CD8-positive, alpha-beta memory T cell (primary cell): Measurements from ENCODE around the gene EPHA3. TPM values are rescaled to one million over a fixed set of nuclear protein-coding genes. Genes with fewer than 3 reads are reported as not detected.

Source experiments
- CTCF ChIA-PET: fragments of 350-600 bp; sonication (Branson Sonifier 250); formaldehyde crosslinking; loops from one replicate; lab custom pipeline; 2021; ENCODE audit warnings: antibody characterized with exemption; lab: Charles Lee
- POLR2A ChIA-PET: fragments of 350-600 bp; sonication (Branson Sonifier 250); formaldehyde crosslinking; loops from one replicate; lab custom pipeline; 2021; ENCODE audit warnings: antibody characterized with exemption; lab: Charles Lee
- DNase-seq, 5 donors: peaks; one replicate each; pipeline versions ENCODE4 v3.0.0 to v3.0.0-alpha.2; 2020 to 2022; ENCODE audit warnings: mixed read lengths in 1 of 5
- H3K27ac ChIP-seq: one replicate; pipeline ENCODE4 v1.7.0; 2013; ENCODE audit warnings: low read depth, mild to moderate bottlenecking, low read length, moderate library complexity
- H3K27me3 ChIP-seq: 2 replicates; pipeline ENCODE4 v1.7.0; 2013; ENCODE audit warnings: low read length, mild to moderate bottlenecking; ENCODE audit not compliant: insufficient read depth, poor library complexity, severe bottlenecking
- H3K36me3 ChIP-seq: 2 replicates; pipeline ENCODE4 v1.7.0; 2013; ENCODE audit warnings: mild to moderate bottlenecking, low read length, moderate library complexity; ENCODE audit not compliant: insufficient read depth
- H3K4me1 ChIP-seq: 2 replicates; pipeline ENCODE4 v1.7.0; 2013; ENCODE audit warnings: mild to moderate bottlenecking, low read length, moderate library complexity; ENCODE audit not compliant: insufficient read depth
- H3K4me3 ChIP-seq: 2 replicates; pipeline ENCODE4 v1.7.0; 2013; ENCODE audit warnings: mild to moderate bottlenecking, low read length
- H3K9me3 ChIP-seq: 2 replicates; pipeline ENCODE4 v1.7.0; 2013; ENCODE audit warnings: mild to moderate bottlenecking, low read length
- H3K27ac Mint-ChIP-seq, 8 donors: one replicate each; pipeline ENCODE4 v1.8.0; 2020 to 2021; ENCODE audit warnings: mixed read lengths in 8 of 8, mild to moderate bottlenecking in 6 of 8, inconsistent platforms in 3 of 8, moderate library complexity in 3 of 8
- H3K27me3 Mint-ChIP-seq, 2 donors: one replicate each; pipeline ENCODE4 v1.8.0; 2020 to 2021; ENCODE audit warnings: mixed read lengths in 2 of 2, mild to moderate bottlenecking in 1 of 2, moderate library complexity in 1 of 2
- H3K36me3 Mint-ChIP-seq, 3 donors: one replicate each; pipeline ENCODE4 v1.8.0; 2020 to 2021; ENCODE audit warnings: mixed read lengths in 3 of 3, inconsistent platforms in 1 of 3, mild to moderate bottlenecking in 1 of 3
- H3K4me1 Mint-ChIP-seq, 3 donors: one replicate each; pipeline ENCODE4 v1.8.0; 2020 to 2021; ENCODE audit warnings: mixed read lengths in 3 of 3, inconsistent platforms in 1 of 3, mild to moderate bottlenecking in 1 of 3
- H3K4me3 Mint-ChIP-seq, 7 donors: one replicate each; pipeline ENCODE4 v1.8.0; 2020 to 2021; ENCODE audit warnings: mixed read lengths in 7 of 7, mild to moderate bottlenecking in 6 of 7, moderate library complexity in 4 of 7, inconsistent platforms in 2 of 7
- H3K9me3 Mint-ChIP-seq, 5 donors: one replicate each; pipeline ENCODE4 v1.8.0; 2020 to 2022; ENCODE audit warnings: mixed read lengths in 5 of 5, mild to moderate bottlenecking in 3 of 5, moderate library complexity in 2 of 5, inconsistent platforms in 1 of 5
- polyA plus RNA-seq: library from polyadenylated mRNA; unstranded; fragments of 300-500 nt; fragmentation: Illumina TruSeq; gene quantifications from one replicate; pipeline ENCODE4 v1.2.3, GENCODE V29; 2021
- total RNA-seq, 2 experiments: library from RNA; stranded (reverse); gene quantifications; one replicate each; pipeline ENCODE4 v1.2.3, GENCODE V29; 2021

The EPHA3 gene
- total and polyA plus RNA-seq, 3 experiments from 2014 or later: not detected

DNA sequence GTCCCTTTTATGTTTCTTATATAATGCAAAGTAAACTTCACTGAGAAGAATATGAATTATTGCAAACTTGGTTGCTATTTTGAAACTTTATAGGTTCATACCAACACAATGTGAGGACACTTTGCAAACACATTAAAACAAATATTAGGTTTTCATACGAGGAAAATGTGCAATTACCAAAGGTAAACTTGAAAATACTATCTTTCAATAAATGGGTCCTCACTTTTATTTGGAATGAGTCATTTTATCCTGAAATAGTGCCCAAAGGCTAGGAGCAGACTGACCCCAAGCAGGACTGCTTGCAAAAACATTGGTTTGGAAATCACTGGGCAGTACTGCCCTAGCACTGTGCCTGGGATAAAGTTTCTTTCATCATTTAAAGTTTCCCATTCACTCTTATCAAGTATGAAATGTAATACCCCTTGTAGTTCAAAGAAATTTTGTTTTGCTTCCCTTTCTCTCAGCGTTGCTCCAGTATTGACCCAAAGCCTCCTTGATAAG is 396.5 kb downstream of the EPHA3 start:
- H3K36me3 ChIP-seq: no peaks in the 10 kb centered on the region
- H3K4me1 ChIP-seq: no peaks in the 10 kb centered on the region
- CTCF ChIA-PET: no interaction called here
- no peak overlapping the region for H3K27ac Mint-ChIP-seq
- H3K4me3 Mint-ChIP-seq: no peak overlapping the region
- POLR2A ChIA-PET: no interaction called here
- H3K4me3 ChIP-seq: no peak overlapping the region
- H3K27ac ChIP-seq: no peak overlapping the region
- H3K9me3 Mint-ChIP-seq: peaks cover 3 to 25% (median 16%) of the 10 kb centered on the region in 5 donors
- H3K27me3 ChIP-seq: no peaks in the 10 kb centered on the region
- H3K27me3 Mint-ChIP-seq: no peaks in the 10 kb centered on the region
- H3K4me1 Mint-ChIP-seq: no peaks in the 10 kb centered on the region
- no peaks in the 10 kb centered on the region for H3K36me3 Mint-ChIP-seq
- H3K9me3 ChIP-seq: no peaks in the 10 kb centered on the region
- DNase-seq: no peak

DNA sequence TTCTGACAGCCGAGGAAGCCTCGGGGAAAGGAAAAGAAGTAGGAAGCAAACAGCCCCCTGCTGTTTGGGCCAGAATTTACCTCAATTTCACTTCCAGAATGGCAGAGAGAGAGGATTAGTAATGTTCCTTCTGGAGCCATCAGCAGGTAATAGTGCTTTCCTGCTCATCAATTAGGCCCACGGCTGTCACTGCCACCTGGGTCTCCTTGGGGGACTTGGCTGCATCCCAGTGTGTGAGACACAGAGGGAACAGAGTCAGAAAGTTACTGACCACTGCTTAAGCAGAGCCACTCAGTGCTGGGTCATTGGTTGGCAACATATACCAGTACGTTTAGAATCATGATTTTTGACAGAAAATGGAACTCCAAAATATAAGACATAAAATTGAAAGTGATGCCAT is 397.0 kb downstream of the EPHA3 start:
- no peak overlapping the region for H3K27ac Mint-ChIP-seq
- H3K27ac ChIP-seq: no peak overlapping the region
- H3K4me3 Mint-ChIP-seq: no peak overlapping the region
- H3K27me3 Mint-ChIP-seq: no peaks in the 10 kb centered on the region
- no peaks in the 10 kb centered on the region for H3K36me3 ChIP-seq
- H3K36me3 Mint-ChIP-seq: no peaks in the 10 kb centered on the region
- H3K9me3 Mint-ChIP-seq: peaks cover 3 to 25% (median 16%) of the 10 kb centered on the region in 5 donors
- H3K4me1 Mint-ChIP-seq: no peaks in the 10 kb centered on the region
- no peak overlapping the region for H3K4me3 ChIP-seq
- H3K4me1 ChIP-seq: no peaks in the 10 kb centered on the region
- no peaks in the 10 kb centered on the region for H3K27me3 ChIP-seq
- POLR2A ChIA-PET: no interaction called here
- CTCF ChIA-PET: no interaction called here
- DNase-seq: no peak
- no peaks in the 10 kb centered on the region for H3K9me3 ChIP-seq

DNA sequence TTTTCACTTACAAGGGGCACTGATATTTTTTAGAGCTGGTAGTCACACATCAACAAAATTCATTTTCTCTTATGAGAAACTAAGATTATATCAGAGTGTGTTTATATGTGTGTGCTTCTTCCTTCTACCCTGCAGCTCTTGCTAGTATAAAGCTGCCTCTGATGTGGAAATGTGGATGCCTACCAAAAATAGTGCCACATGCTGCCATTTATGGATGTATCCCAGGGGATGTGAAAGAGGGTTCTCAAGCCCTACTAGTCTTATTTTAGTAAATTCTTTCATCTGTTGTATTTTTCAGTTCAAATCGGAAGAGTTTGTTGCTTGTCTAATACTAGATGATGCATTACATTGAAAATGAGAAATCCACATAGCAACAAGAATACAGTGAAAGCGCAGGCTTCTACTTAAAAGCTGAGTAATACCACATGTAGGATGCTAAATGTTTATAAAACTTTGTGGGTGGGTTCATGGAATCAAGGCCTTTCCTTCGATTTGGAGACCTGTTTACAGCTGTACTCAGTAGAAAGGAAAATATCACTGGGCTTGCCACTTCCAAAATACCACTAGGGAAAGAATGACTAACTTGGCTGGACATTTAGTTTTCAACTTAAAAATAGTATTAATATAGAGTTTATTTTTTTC is 399.2 kb downstream of the EPHA3 start:
- no peaks in the 10 kb centered on the region for H3K27me3 ChIP-seq
- CTCF ChIA-PET: no interaction called here
- no peak overlapping the region for H3K4me3 ChIP-seq
- no peak overlapping the region for H3K27ac ChIP-seq
- H3K4me1 ChIP-seq: no peaks in the 10 kb centered on the region
- Mint-ChIP-seq H3K4me1 (no peaks in the 10 kb centered on the region), H3K4me3 (no peak overlapping the region), H3K27me3 (no peaks in the 10 kb centered on the region), H3K9me3 (peaks cover under 1 to 26% (median 17%) of the 10 kb centered on the region in 5 donors), H3K27ac (no peak overlapping the region), H3K36me3 (no peaks in the 10 kb centered on the region)
- no peak for DNase-seq
- no peaks in the 10 kb centered on the region for H3K36me3 ChIP-seq
- POLR2A ChIA-PET: no interaction called here
- no peaks in the 10 kb centered on the region for H3K9me3 ChIP-seq

DNA sequence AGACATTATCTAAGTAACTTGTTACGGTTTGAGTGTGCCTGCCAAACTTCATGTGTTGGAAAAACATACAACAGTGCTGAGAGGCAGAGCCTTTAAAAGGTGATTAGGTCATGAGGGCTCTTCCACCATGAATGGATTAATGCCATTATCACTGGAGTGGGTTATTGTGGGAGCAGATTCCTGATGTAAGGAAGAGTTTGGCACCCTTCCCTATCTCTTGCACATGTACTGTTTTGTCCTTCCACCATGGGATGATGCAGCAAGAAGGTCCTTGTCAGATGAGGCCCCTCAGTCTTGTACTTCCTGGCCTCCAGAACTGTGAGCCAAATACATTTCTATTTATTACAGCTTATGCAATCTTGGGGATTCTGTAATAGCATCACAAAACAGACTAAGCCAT is 413.9 kb downstream of the EPHA3 start:
- H3K27ac Mint-ChIP-seq: no peak overlapping the region
- ChIA-PET POLR2A (no interaction called here), CTCF (no interaction called here)
- Histone ChIP-seq H3K27ac (no peak overlapping the region), H3K9me3 (no peaks in the 10 kb centered on the region), H3K4me1 (no peaks in the 10 kb centered on the region), H3K36me3 (no peaks in the 10 kb centered on the region), H3K4me3 (no peak overlapping the region), H3K27me3 (no peaks in the 10 kb centered on the region)
- H3K36me3 Mint-ChIP-seq: no peaks in the 10 kb centered on the region
- peaks cover 0 to 30% (median 9%) of the 10 kb centered on the region in 5 donors for H3K9me3 Mint-ChIP-seq
- no peak overlapping the region for H3K4me3 Mint-ChIP-seq
- no peaks in the 10 kb centered on the region for H3K4me1 Mint-ChIP-seq
- H3K27me3 Mint-ChIP-seq: no peaks in the 10 kb centered on the region
- no peak for DNase-seq

DNA sequence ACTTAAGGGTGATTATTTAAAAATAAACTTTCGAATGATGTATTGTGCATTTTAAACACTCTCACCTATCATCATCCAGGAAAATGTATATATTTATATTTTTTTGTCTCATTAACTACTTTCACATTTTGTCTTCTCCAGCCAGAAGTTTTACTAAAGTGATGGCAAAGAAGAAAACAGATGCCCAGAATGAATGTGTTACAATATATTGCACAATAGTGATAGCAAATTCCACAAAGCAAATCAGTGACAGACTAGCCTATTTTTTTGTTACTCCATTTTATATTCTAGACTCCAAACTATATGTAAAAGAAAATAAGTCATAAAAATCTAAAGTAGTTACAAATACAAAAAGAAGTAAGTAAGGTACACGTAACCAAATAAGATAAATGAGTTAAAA is 414.7 kb downstream of the EPHA3 start:
- CTCF ChIA-PET: no interaction called here
- no peaks in the 10 kb centered on the region for H3K4me1 ChIP-seq
- H3K9me3 ChIP-seq: no peaks in the 10 kb centered on the region
- no peaks in the 10 kb centered on the region for H3K36me3 ChIP-seq
- no peak for DNase-seq
- Mint-ChIP-seq H3K27me3 (no peaks in the 10 kb centered on the region), H3K27ac (no peak overlapping the region), H3K36me3 (no peaks in the 10 kb centered on the region), H3K9me3 (peaks cover 0 to 29% (median 9%) of the 10 kb centered on the region in 5 donors), H3K4me1 (no peaks in the 10 kb centered on the region), H3K4me3 (no peak overlapping the region)
- H3K27me3 ChIP-seq: no peaks in the 10 kb centered on the region
- POLR2A ChIA-PET: no interaction called here
- no peak overlapping the region for H3K4me3 ChIP-seq
- H3K27ac ChIP-seq: no peak overlapping the region

DNA sequence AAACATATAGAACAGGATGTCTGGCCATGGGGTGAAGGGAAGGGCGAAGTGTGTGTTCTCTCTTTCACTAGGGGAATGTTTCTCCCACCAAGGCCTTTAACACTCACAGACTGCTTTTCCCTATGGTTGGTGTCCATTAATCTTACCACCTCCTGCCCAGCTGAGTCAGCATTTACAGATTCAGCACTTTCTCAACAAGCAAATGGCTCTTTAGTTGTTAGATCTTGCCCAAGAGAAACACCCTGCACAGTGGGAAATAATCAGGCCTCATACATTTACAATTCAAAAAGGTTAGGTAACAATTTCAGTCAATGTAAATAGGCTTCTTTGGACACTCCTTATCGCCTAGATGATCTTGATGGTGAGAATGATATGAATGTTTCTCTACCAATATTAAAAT is 418.2 kb downstream of the EPHA3 start:
- CTCF ChIA-PET: no interaction called here
- H3K27ac ChIP-seq: no peak overlapping the region
- H3K4me1 Mint-ChIP-seq: no peaks in the 10 kb centered on the region

DNA sequence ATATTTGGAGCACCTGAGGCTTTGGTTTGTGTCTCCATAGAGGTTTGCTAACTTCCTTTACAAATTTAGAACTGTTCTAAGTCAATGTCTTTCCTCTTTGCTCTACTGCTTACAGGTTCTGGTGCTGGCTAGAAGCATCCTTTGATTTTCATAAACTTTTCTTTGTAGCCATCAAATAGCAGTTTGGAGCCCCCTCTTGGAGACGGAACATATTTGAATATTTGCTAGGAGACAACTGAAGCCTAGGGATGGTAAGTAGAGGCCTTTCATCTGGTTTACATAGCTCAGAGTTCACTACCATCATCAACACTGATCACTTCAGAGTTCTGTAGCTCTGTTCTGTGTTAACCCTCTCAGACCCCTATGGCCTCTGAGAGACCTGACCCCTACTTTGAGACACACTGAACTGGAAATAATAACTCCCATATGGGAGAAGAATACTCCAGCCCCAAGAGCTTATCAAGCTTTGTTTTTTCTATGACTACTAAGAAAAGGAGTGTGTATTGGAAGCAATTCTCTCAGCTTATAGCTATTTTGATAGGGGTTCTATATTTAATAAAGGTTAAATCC is 420.4 kb downstream of the EPHA3 start:
- Histone ChIP-seq H3K36me3 (no peaks in the 10 kb centered on the region), H3K9me3 (no peaks in the 10 kb centered on the region), H3K27ac (no peak overlapping the region), H3K4me1 (no peaks in the 10 kb centered on the region), H3K4me3 (no peak overlapping the region), H3K27me3 (no peaks in the 10 kb centered on the region)
- Mint-ChIP-seq H3K36me3 (no peaks in the 10 kb centered on the region), H3K4me1 (no peaks in the 10 kb centered on the region), H3K9me3 (peaks cover 5 to 33% (median 9%) of the 10 kb centered on the region in 5 donors), H3K4me3 (no peak overlapping the region), H3K27ac (no peak overlapping the region), H3K27me3 (no peaks in the 10 kb centered on the region)
- CTCF ChIA-PET: no interaction called here
- POLR2A ChIA-PET: no interaction called here
- no peak for DNase-seq

More for the DNA sequence above, 418.2 kb downstream of the EPHA3 start:
- Mint-ChIP-seq H3K27me3 (no peaks in the 10 kb centered on the region), H3K9me3 (peaks cover 5 to 32% (median 9%) of the 10 kb centered on the region in 5 donors), H3K4me3 (no peak overlapping the region), H3K36me3 (no peaks in the 10 kb centered on the region), H3K27ac (no peak overlapping the region)
- DNase-seq: no peak
- Histone ChIP-seq H3K4me3 (no peak overlapping the region), H3K4me1 (no peaks in the 10 kb centered on the region), H3K36me3 (no peaks in the 10 kb centered on the region), H3K27me3 (no peaks in the 10 kb centered on the region), H3K9me3 (no peaks in the 10 kb centered on the region)
- POLR2A ChIA-PET: no interaction called here
